ENCODE results near the gene PEX11B. TPM values are rescaled to one million over a fixed set of nuclear protein-coding genes. Genes with fewer than 3 reads are reported as not detected.
A peak's percentile ranks its signal among the peaks of the same experiment; 100 is the strongest.
"Not testable (repeated sequence)": the region's sequence is repeated elsewhere in the genome, so short reads cannot be mapped to it uniquely, and the experiment has no call there.

Gene PEX11B
- total and polyA plus RNA-seq, 5 donors from 2014 or later = 14.2 to 71.8 (median 58.3) TPM

DNA sequence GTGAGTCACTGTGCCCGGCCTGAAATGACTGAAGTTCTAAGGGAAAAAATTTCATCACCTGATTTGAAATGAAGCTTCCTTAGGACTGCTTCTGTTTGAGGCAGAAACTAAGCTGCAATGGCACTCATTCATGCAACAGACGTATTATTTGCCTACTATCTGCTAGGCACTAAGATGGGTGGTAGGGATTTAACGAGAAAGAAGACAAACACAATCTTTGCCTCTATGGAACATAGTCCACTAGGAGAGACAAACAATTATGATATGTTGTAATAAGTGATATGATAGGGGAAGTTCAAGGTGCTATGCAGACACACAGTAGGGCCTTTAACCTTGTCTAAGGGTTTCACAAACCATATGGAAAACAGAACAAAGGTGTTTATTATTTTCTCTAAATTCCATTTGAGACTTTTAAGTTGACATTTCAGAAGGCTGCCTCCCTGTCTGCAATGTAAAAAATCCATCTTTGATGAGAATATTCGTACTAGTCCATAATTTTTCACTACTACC, 28.0 kb upstream of the PEX11B start:
- Histone ChIP-seq H3K36me3 (ENCODE audit: control insufficient read depth, insufficient read depth, low read length) (peaks cover 47% of the 10 kb centered on the region), H3K9me3 (ENCODE audit: control insufficient read depth in 2 of 2, low read length in 2 of 2) (no peaks in the 10 kb centered on the region), H3K4me1 (ENCODE audit: control insufficient read depth, insufficient read depth, low read length, poor library complexity, severe bottlenecking) (peaks cover 11% of the 10 kb centered on the region), H3K4me3 (ENCODE audit: low read depth, low read length) (no peak overlapping the region), H3K27me3 (ENCODE audit: control insufficient read depth, insufficient read depth, low read length) (no peaks in the 10 kb centered on the region), H3K27ac (ENCODE audit: insufficient read depth, low read length, poor library complexity, severe bottlenecking) (no peak overlapping the region)
- Mint-ChIP-seq H3K4me3 (no peak overlapping the region), H3K9me3 (no peaks in the 10 kb centered on the region), H3K36me3 (peaks cover 25% of the 10 kb centered on the region), H3K4me1 (peaks cover 12 to 48% (median 34%) of the 10 kb centered on the region in 4 donors), H3K27ac (peak overlapping the region in 1 of 3 donors; percentile 6), H3K27me3 (no peaks in the 10 kb centered on the region)
- ATAC-seq (ENCODE audit: low read depth in 2 of 2) (no peak), DNase-seq (no peak)

DNA sequence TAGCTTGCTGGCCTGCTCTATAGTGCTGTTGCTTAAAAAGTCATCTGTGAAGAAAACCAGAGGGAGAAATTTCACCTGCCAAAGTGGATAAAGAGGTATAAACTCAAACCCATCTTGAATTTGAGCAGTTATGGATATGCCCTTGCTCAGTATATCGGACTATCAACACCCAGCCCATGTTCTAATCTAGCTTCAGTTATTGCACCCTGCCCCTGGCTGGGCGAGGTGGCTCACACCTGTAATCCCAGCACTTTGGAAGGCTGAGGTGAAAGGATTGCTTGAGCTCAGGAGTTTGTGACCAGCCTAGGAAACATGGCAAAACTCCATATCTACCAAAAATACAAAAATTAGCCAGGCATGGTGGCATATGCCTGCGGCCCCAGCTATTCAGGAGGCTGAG, 26.0 kb upstream of the PEX11B start:
- Histone ChIP-seq H3K27ac (ENCODE audit: insufficient read depth, low read length, poor library complexity, severe bottlenecking) (no peak overlapping the region), H3K36me3 (ENCODE audit: control insufficient read depth, insufficient read depth, low read length) (peaks cover 40% of the 10 kb centered on the region), H3K9me3 (ENCODE audit: control insufficient read depth in 2 of 2, low read length in 2 of 2) (no peaks in the 10 kb centered on the region), H3K27me3 (ENCODE audit: control insufficient read depth, insufficient read depth, low read length) (no peaks in the 10 kb centered on the region), H3K4me1 (ENCODE audit: control insufficient read depth, insufficient read depth, low read length, poor library complexity, severe bottlenecking) (no peaks in the 10 kb centered on the region), H3K4me3 (ENCODE audit: low read depth, low read length) (no peak overlapping the region)
- peak overlapping the region in 1 of 3 donors; percentile 75 for H3K27ac Mint-ChIP-seq
- peaks cover 11 to 31% (median 26%) of the 10 kb centered on the region in 4 donors for H3K4me1 Mint-ChIP-seq
- H3K36me3 Mint-ChIP-seq = peaks cover 19% of the 10 kb centered on the region
- DNase-seq = no peak
- H3K27me3 Mint-ChIP-seq = no peaks in the 10 kb centered on the region
- no peak overlapping the region for H3K4me3 Mint-ChIP-seq
- H3K9me3 Mint-ChIP-seq = no peaks in the 10 kb centered on the region
- no peak for ATAC-seq (ENCODE audit: low read depth in 2 of 2)

DNA sequence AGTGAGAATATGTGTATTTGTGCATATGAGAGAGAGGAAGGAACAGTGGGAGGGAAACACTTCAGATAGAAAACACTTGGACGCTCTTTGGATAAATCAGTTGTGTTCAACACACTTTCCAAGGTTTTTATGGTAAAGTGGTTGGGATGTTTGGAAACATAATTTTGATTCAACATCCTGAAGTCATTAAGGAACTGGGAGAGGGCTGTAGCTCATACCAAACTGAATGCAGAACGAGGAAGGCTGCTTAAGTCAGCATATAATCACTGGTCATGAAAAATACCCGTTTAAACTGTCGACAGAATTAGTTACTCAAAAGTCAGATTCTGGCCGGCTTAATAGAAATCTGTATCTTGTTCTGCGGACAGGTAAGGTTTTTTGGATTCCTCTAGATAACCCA, 24.4 kb upstream of the PEX11B start:
- Mint-ChIP-seq H3K27me3 (no peaks in the 10 kb centered on the region), H3K4me3 (no peak overlapping the region), H3K27ac (peak overlapping the region in 1 of 3 donors; percentile 68), H3K9me3 (no peaks in the 10 kb centered on the region), H3K36me3 (peaks cover 17% of the 10 kb centered on the region), H3K4me1 (peaks cover 4 to 19% (median 14%) of the 10 kb centered on the region in 4 donors)
- H3K27me3 ChIP-seq (ENCODE audit: control insufficient read depth, insufficient read depth, low read length) = no peaks in the 10 kb centered on the region
- H3K36me3 ChIP-seq (ENCODE audit: control insufficient read depth, insufficient read depth, low read length) = peaks cover 37% of the 10 kb centered on the region
- DNase-seq (no peak), ATAC-seq (ENCODE audit: low read depth in 2 of 2) (no peak)
- no peak overlapping the region for H3K4me3 ChIP-seq (ENCODE audit: low read depth, low read length)
- H3K9me3 ChIP-seq (ENCODE audit: control insufficient read depth in 2 of 2, low read length in 2 of 2) = no peaks in the 10 kb centered on the region
- no peak overlapping the region for H3K27ac ChIP-seq (ENCODE audit: insufficient read depth, low read length, poor library complexity, severe bottlenecking)
- no peaks in the 10 kb centered on the region for H3K4me1 ChIP-seq (ENCODE audit: control insufficient read depth, insufficient read depth, low read length, poor library complexity, severe bottlenecking)

DNA sequence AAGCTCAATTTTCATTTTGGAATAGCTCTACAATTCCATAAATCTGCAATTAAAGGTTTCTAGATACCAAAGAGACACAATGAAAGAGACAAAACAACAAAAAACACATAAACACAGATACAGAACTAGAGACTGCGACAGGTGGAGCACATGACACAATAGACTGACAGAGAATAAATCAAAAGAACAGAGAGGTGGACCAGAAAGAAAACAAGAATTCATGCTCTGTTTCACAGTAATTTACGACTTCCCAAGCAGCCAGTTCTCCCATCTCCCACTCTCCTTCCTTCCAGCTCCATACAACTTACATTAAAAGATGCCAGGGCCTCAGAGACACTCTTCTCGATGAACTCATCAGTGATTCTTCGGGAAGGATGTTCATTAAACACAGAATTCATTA, 23.9 kb upstream of the PEX11B start:
- DNase-seq (no peak), ATAC-seq (ENCODE audit: low read depth in 2 of 2) (no peak)
- Histone ChIP-seq H3K9me3 (ENCODE audit: control insufficient read depth in 2 of 2, low read length in 2 of 2) (no peaks in the 10 kb centered on the region), H3K4me1 (ENCODE audit: control insufficient read depth, insufficient read depth, low read length, poor library complexity, severe bottlenecking) (no peaks in the 10 kb centered on the region), H3K4me3 (ENCODE audit: low read depth, low read length) (no peak overlapping the region), H3K27me3 (ENCODE audit: control insufficient read depth, insufficient read depth, low read length) (no peaks in the 10 kb centered on the region), H3K27ac (ENCODE audit: insufficient read depth, low read length, poor library complexity, severe bottlenecking) (no peak overlapping the region), H3K36me3 (ENCODE audit: control insufficient read depth, insufficient read depth, low read length) (peaks cover 40% of the 10 kb centered on the region)
- H3K27me3 Mint-ChIP-seq = no peaks in the 10 kb centered on the region
- no peak overlapping the region for H3K4me3 Mint-ChIP-seq
- H3K9me3 Mint-ChIP-seq = no peaks in the 10 kb centered on the region
- H3K36me3 Mint-ChIP-seq = peaks cover 17% of the 10 kb centered on the region
- H3K4me1 Mint-ChIP-seq = peaks cover 4 to 22% (median 13%) of the 10 kb centered on the region in 4 donors
- H3K27ac Mint-ChIP-seq = peak overlapping the region; percentile 65 to 95 (median 68)

DNA sequence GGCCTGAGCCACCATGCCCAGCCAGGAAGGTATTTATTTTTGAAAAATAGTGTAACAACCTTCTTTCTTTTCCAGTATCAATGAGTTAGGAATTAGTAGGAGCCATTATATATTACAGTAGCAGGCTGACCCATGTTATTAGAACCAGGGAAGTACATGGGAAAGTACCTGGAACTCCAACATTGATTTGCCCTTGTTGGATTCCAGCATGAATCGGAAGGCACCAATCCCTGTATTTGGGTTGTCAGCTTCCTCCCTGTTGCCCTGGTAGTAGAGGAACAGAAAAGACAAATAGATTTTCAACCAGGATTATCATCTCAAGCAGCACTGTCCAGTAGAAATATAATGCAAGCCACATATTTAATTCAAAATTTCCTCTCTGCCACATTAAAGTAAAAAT, 18.9 kb upstream of the PEX11B start:
- H3K27ac ChIP-seq (ENCODE audit: insufficient read depth, low read length, poor library complexity, severe bottlenecking) = no peak overlapping the region
- no peaks in the 10 kb centered on the region for H3K9me3 ChIP-seq (ENCODE audit: control insufficient read depth in 2 of 2, low read length in 2 of 2)
- peaks cover 34% of the 10 kb centered on the region for H3K36me3 ChIP-seq (ENCODE audit: control insufficient read depth, insufficient read depth, low read length)
- H3K27me3 ChIP-seq (ENCODE audit: control insufficient read depth, insufficient read depth, low read length) = no peaks in the 10 kb centered on the region
- Mint-ChIP-seq H3K4me1 (peaks cover 10 to 23% (median 17%) of the 10 kb centered on the region in 4 donors), H3K27ac (peak overlapping the region in 1 of 3 donors; percentile 59), H3K36me3 (peaks cover 27% of the 10 kb centered on the region), H3K27me3 (no peaks in the 10 kb centered on the region), H3K4me3 (no peak overlapping the region), H3K9me3 (no peaks in the 10 kb centered on the region)
- H3K4me3 ChIP-seq (ENCODE audit: low read depth, low read length) = no peak overlapping the region
- peaks cover 9% of the 10 kb centered on the region for H3K4me1 ChIP-seq (ENCODE audit: control insufficient read depth, insufficient read depth, low read length, poor library complexity, severe bottlenecking)
- no peak for DNase-seq
- no peak for ATAC-seq (ENCODE audit: low read depth in 2 of 2)

DNA sequence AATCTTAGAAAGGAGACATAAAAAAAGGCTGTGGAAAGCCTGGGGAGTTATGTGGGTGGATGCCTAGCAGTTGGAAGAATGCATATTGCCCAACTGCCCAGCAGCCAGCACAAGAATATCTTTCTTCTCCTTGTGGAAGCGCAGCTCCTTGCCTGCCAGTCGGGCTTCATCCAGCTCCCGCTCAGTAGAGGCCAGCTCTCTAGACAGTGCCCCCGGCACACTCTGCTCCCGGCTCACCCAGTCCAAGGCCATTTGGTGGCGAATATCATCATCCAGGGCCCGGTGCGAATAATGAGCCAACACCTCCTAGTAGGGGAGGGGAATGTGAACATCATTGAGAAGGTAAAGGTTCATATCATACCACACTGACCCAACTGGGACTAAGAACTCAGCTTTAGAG, 17.7 kb upstream of the PEX11B start:
- ATAC-seq (ENCODE audit: low read depth in 2 of 2) (no peak), DNase-seq (no peak)
- peaks cover 24% of the 10 kb centered on the region for H3K36me3 ChIP-seq (ENCODE audit: control insufficient read depth, insufficient read depth, low read length)
- no peaks in the 10 kb centered on the region for H3K27me3 Mint-ChIP-seq
- no peaks in the 10 kb centered on the region for H3K27me3 ChIP-seq (ENCODE audit: control insufficient read depth, insufficient read depth, low read length)
- H3K4me3 Mint-ChIP-seq = no peak overlapping the region
- peaks cover 25% of the 10 kb centered on the region for H3K36me3 Mint-ChIP-seq
- no peak overlapping the region for H3K27ac ChIP-seq (ENCODE audit: insufficient read depth, low read length, poor library complexity, severe bottlenecking)
- H3K27ac Mint-ChIP-seq = no peak overlapping the region
- H3K4me1 Mint-ChIP-seq = peaks cover 14 to 25% (median 21%) of the 10 kb centered on the region in 4 donors
- H3K9me3 Mint-ChIP-seq = no peaks in the 10 kb centered on the region
- H3K4me3 ChIP-seq (ENCODE audit: low read depth, low read length) = no peak overlapping the region
- no peaks in the 10 kb centered on the region for H3K9me3 ChIP-seq (ENCODE audit: control insufficient read depth in 2 of 2, low read length in 2 of 2)
- H3K4me1 ChIP-seq (ENCODE audit: control insufficient read depth, insufficient read depth, low read length, poor library complexity, severe bottlenecking) = peaks cover 16% of the 10 kb centered on the region

DNA sequence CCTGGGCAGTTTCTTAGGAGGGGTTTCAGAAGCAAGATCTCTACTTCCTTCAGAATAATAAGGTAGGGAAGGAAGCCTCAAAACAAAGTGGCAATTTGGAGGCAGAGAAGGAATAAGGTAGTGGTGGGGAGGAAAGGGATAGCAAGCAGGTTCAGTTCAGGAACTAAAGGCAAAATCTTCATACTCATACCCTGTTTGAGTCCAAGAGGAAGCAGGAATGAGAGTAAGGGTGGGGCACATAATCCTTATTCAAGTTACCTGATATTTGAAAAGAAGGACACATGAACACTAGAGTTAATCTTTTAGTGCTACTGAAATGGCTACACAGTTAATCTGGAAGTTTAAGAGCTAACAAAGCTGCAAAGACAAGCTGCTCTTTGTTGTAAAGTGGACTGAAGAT, 17.2 kb upstream of the PEX11B start:
- peak overlapping the region in 1 of 4 donors; percentile 64 for H3K4me3 Mint-ChIP-seq
- peaks cover 25% of the 10 kb centered on the region for H3K36me3 Mint-ChIP-seq
- ATAC-seq (ENCODE audit: low read depth in 2 of 2) = no peak
- no peak for DNase-seq
- peak overlapping the region in 1 of 3 donors; percentile 60 for H3K27ac Mint-ChIP-seq
- no peak overlapping the region for H3K4me3 ChIP-seq (ENCODE audit: low read depth, low read length)
- H3K9me3 Mint-ChIP-seq = no peaks in the 10 kb centered on the region
- H3K27ac ChIP-seq (ENCODE audit: insufficient read depth, low read length, poor library complexity, severe bottlenecking) = no peak overlapping the region
- peaks cover 14 to 25% (median 23%) of the 10 kb centered on the region in 4 donors for H3K4me1 Mint-ChIP-seq
- H3K9me3 ChIP-seq (ENCODE audit: control insufficient read depth in 2 of 2, low read length in 2 of 2) = no peaks in the 10 kb centered on the region
- H3K36me3 ChIP-seq (ENCODE audit: control insufficient read depth, insufficient read depth, low read length) = peaks cover 24% of the 10 kb centered on the region
- H3K27me3 ChIP-seq (ENCODE audit: control insufficient read depth, insufficient read depth, low read length) = no peaks in the 10 kb centered on the region
- H3K27me3 Mint-ChIP-seq = no peaks in the 10 kb centered on the region
- peaks cover 16% of the 10 kb centered on the region for H3K4me1 ChIP-seq (ENCODE audit: control insufficient read depth, insufficient read depth, low read length, poor library complexity, severe bottlenecking)

DNA sequence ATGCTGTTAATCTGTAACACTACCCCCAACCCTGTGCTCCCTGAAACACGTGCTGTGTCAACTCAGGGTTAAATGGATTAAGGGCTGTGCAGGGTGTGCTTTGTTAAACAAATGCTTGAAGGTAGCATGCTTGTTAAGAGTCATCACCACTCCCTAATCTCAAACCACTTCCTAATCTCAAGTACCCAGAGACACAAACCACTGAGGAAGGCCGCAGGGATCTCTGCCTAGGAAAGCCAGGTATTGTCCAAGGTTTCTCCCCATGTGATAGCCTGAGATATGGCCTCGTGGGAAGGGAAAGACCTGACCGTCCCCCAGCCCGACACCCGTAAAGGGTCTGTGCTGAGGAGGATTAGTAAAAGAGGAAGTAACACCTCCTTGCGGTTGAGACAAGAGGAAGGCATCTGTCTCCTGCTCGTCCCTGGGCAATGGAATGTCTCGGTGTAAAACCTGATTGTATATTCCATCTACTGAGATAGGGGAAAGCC, 14.0 kb upstream of the PEX11B start:
- DNase-seq = peak in 2 of 3 donors; percentile 35 to 54
- Mint-ChIP-seq H3K4me1 (peaks cover 16 to 38% (median 27%) of the 10 kb centered on the region in 4 donors), H3K4me3 (peak overlapping the region; percentile 76 to 88 (median 82)), H3K27ac (peak overlapping the region; percentile 88 to 95 (median 95)), H3K36me3 (peaks cover 22% of the 10 kb centered on the region)
- not testable (repeated sequence) for H3K9me3 Mint-ChIP-seq; H3K27me3 Mint-ChIP-seq; ATAC-seq (ENCODE audit: low read depth in 2 of 2); H3K27me3 ChIP-seq (ENCODE audit: control insufficient read depth, insufficient read depth, low read length); H3K9me3 ChIP-seq (ENCODE audit: control insufficient read depth in 2 of 2, low read length in 2 of 2)
- Histone ChIP-seq H3K4me3 (ENCODE audit: low read depth, low read length) (peak overlapping the region; percentile 43), H3K36me3 (ENCODE audit: control insufficient read depth, insufficient read depth, low read length) (peaks cover 23% of the 10 kb centered on the region), H3K4me1 (ENCODE audit: control insufficient read depth, insufficient read depth, low read length, poor library complexity, severe bottlenecking) (peaks cover 24% of the 10 kb centered on the region), H3K27ac (ENCODE audit: insufficient read depth, low read length, poor library complexity, severe bottlenecking) (peak overlapping the region; percentile 69)

All from CD4-positive, CD25-positive, alpha-beta regulatory T cell (primary cell).